SK-N-SH (cell line): ENCODE data around the gene RAPGEF1. TPM values are rescaled to one million over a fixed set of nuclear protein-coding genes. Genes with fewer than 3 reads are reported as not detected.

Experiments used
- CTCF ChIA-PET: fragments of 300-600, 350-600 bp; formaldehyde crosslinking; extraction: SDS; loops from one replicate; lab custom pipeline; 2021; lab: Yijun Ruan, JAX
- POLR2A ChIA-PET: fragments of 350-600 bp; sonication (Branson Sonifier 250); formaldehyde crosslinking; extraction: SDS; loops from one replicate; lab custom pipeline; 2020; ENCODE audit warnings: antibody characterized with exemption, inconsistent platforms; lab: Yijun Ruan, JAX
- DNase-seq: peaks from one replicate; pipeline ENCODE4 v3.0.0; 2012
- H2AFZ ChIP-seq: fragments of 200-600 bp; sonication (generic); 2 replicates; pipeline ENCODE4 v1.8.1; 2016; ENCODE audit warnings: antibody characterized with exemption, mild to moderate bottlenecking, low read depth
- H3F3A ChIP-seq: fragments of 200-600 bp; sonication (generic); replicated peaks from 2 replicates; pipeline ENCODE3; 2016; ENCODE audit warnings: antibody characterized with exemption, mild to moderate bottlenecking; ENCODE audit not compliant: insufficient read depth
- H3K27ac ChIP-seq, 2 experiments: fragments of 200-500 bp in 1 of 2; fragments of 200-600 bp in 1 of 2; sonication (Bioruptor generic) in 1 of 2; sonication (generic), shearing (Covaris generic) in 1 of 2; 2 replicates each; pipeline versions ENCODE4 v1.5.1 to v1.6.1; 2014 to 2016; ENCODE audit warnings: low read depth in 2 of 2, inconsistent platforms in 1 of 2, low read length in 1 of 2, mild to moderate bottlenecking in 1 of 2, mixed read lengths in 1 of 2
- H3K27me3 ChIP-seq: fragments of 200-600 bp; sonication (generic), shearing (Covaris generic); 2 replicates; pipeline ENCODE4 v1.6.1; 2016; ENCODE audit warnings: mixed run types; ENCODE audit not compliant: insufficient read depth
- H3K36me3 ChIP-seq, 2 experiments: fragments of 200-500 bp in 1 of 2; fragments of 200-600 bp in 1 of 2; sonication (Bioruptor generic) in 1 of 2; sonication (generic) in 1 of 2; replicated peaks in 1 of 2; 2 replicates each; pipeline versions ENCODE3 to v1.5.1; 2014 to 2016; ENCODE audit warnings: low read length in 1 of 2, mild to moderate bottlenecking in 1 of 2; ENCODE audit not compliant: insufficient read depth in 2 of 2, control insufficient read depth in 1 of 2
- H3K4me1 ChIP-seq, 2 experiments: fragments of 200-500 bp in 1 of 2; fragments of 200-600 bp in 1 of 2; sonication (Bioruptor generic) in 1 of 2; sonication (generic), shearing (Covaris generic) in 1 of 2; 2 replicates each; pipeline versions ENCODE4 v1.5.1 to v1.6.1; 2014 to 2016; ENCODE audit warnings: low read depth in 1 of 2, low read length in 1 of 2, mixed run types in 1 of 2; ENCODE audit not compliant: insufficient read depth in 2 of 2, control insufficient read depth in 1 of 2
- H3K4me2 ChIP-seq: fragments of 200-600 bp; sonication (generic), shearing (Covaris generic); 2 replicates; pipeline ENCODE4 v1.6.1; 2017; ENCODE audit warnings: mixed run types
- H3K4me3 ChIP-seq, 2 experiments: fragments of 200-500 bp in 1 of 2; fragments of 200-600 bp in 1 of 2; sonication (Bioruptor generic) in 1 of 2; sonication (generic), shearing (Covaris generic) in 1 of 2; 2 replicates each; pipeline versions ENCODE4 v1.5.1 to v1.8.1; 2014 to 2016; ENCODE audit warnings: low read depth in 2 of 2, inconsistent platforms in 1 of 2, low read length in 1 of 2, mild to moderate bottlenecking in 1 of 2, mixed read lengths in 1 of 2, moderate library complexity in 1 of 2
- H3K79me2 ChIP-seq: fragments of 200-600 bp; sonication (generic); 2 replicates; pipeline ENCODE4 v1.8.1; 2017; ENCODE audit warnings: mild to moderate bottlenecking; ENCODE audit not compliant: insufficient read depth
- H3K9ac ChIP-seq: fragments of 200-600 bp; sonication (generic); 2 replicates; pipeline ENCODE4 v1.6.1; 2017; ENCODE audit warnings: mixed run types
- H3K9me2 ChIP-seq: fragments of 200-600 bp; sonication (generic); 2 replicates; pipeline ENCODE4 v1.6.1; 2017; ENCODE audit warnings: mixed run types
- H3K9me3 ChIP-seq: fragments of 200-600 bp; sonication (generic); 2 replicates; pipeline ENCODE4 v1.6.1; 2017; ENCODE audit warnings: mixed run types, mild to moderate bottlenecking, moderate library complexity
- H4K20me1 ChIP-seq: fragments of 200-600 bp; sonication (generic); 2 replicates; pipeline ENCODE4 v1.6.1; 2017; ENCODE audit warnings: mild to moderate bottlenecking, mixed run types; ENCODE audit not compliant: insufficient read depth
- CHD2 ChIP-seq: fragments of 150-350 bp; IDR thresholded peaks from 2 replicates; pipeline ENCODE4 v1.6.1; 2018; ENCODE audit warnings: low read length; ENCODE audit not compliant: partially characterized antibody
- EP300 ChIP-seq, 2 experiments: IDR thresholded peaks; 2 replicates each; pipeline versions ENCODE4 v1.4.0 to v1.6.1; 2012; ENCODE audit warnings: borderline replicate concordance in 1 of 2, low read depth in 1 of 2, low read length in 1 of 2
- EZH2phosphoT487 ChIP-seq: fragments of 200-600 bp; sonication (generic); IDR thresholded peaks from 2 replicates; pipeline ENCODE4 v1.6.1; 2017; ENCODE audit warnings: low read depth, mixed run types, mild to moderate bottlenecking, antibody characterized with exemption, moderate library complexity, borderline replicate concordance
- FOXJ3 ChIP-seq: sonication (generic); formaldehyde crosslinking; IDR thresholded peaks from 2 replicates; pipeline ENCODE4 v1.5.1; 2020; ENCODE audit warnings: mild to moderate bottlenecking, missing genetic modification reagents
- FOXM1 ChIP-seq: IDR thresholded peaks from 2 replicates; pipeline ENCODE4 v1.4.0; 2012; ENCODE audit warnings: low read depth, mild to moderate bottlenecking
- POLR2AphosphoS5 ChIP-seq: IDR thresholded peaks from 2 replicates; pipeline ENCODE4 v1.6.1; 2012; ENCODE audit warnings: low read depth, low read length
- RFX5 ChIP-seq: IDR thresholded peaks from 2 replicates; pipeline ENCODE4 v1.6.1; 2012; ENCODE audit warnings: mild to moderate bottlenecking, improper control_type of control experiment, low read length
- TCF12 ChIP-seq: IDR thresholded peaks from 2 replicates; pipeline ENCODE4 v1.4.0; 2012
- TEAD4 ChIP-seq: IDR thresholded peaks from 2 replicates; pipeline ENCODE4 v1.4.0; 2012; ENCODE audit warnings: mild to moderate bottlenecking, borderline replicate concordance; ENCODE audit not compliant: insufficient read depth
- WGBS: methylation state at CpG from one replicate; pipeline ENCODE4 v1.1.6; 2017; ENCODE audit warnings: low lambda C conversion rate; 5-methylcytosine and 5-hydroxymethylcytosine counted together
- polyA plus RNA-seq, 3 experiments: library from polyadenylated mRNA; depleted of rRNA; stranded (reverse); fragments of >200 nt; gene quantifications; 2 replicates each; pipeline ENCODE4 v1.2.3, GENCODE V29; 2012
- TF ChIP-seq, protein P1 (sequence below): IDR thresholded peaks from 2 replicates; pipeline ENCODE4 v1.4.0; 2012; ENCODE audit warnings: low read depth
- TF ChIP-seq, protein P2 (sequence below): IDR thresholded peaks from 2 replicates; pipeline ENCODE4 v1.6.1; 2012; ENCODE audit warnings: mild to moderate bottlenecking, low read depth, low read length, moderate library complexity
- TF ChIP-seq, protein P3 (sequence below): IDR thresholded peaks from 2 replicates; pipeline ENCODE4; 2012

Gene RAPGEF1
- polyA plus RNA-seq, 1 of the 3 experiments (the other 2 are of a cell fraction), result 26.2 TPM

DNA sequence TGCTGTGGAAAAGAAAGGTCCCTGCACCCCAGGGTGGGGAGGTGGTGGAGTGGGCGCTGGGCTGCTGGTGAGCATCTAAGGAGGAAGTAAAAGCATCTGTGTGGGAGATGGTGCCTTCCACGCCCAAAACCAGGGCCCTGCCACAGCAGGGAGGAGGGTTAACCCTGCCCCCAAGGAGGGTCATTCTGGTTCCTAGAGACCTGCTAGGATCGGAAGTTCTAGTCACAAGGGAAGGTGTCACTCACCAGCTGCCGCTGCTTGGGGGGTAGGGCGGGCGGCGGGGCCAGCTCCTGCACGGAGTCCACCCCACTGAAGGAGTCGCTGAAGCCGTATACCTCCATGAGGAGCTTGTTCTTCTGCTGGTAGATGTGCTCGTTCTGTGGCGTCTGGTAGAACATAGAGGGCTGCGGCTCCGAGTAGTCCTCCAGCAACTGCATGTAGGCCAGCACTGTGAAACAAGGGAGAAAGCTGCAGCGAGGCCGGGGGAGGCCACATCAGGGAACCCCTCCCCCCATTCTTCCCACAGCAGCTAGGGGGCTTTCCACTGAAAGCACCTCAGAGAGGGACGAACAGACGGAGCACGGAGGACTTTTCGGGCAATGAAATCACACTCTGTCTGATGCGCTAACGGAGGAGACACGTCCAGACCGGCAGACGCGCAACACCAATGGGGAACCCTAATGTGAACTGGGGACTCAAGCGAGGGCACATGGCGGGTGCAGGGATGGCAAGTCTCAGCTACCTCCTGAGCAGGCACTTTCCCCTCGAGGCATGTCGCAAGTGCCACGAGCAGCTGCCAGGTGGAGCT, 118.1 kb downstream of the RAPGEF1 start:
- DNase-seq, result no peak
- Histone ChIP-seq H3K36me3 (peaks cover 10 to 32% of the 10 kb centered on the region in 2 experiments), H3K79me2 (no peaks in the 10 kb centered on the region), H3F3A (no peaks in the 10 kb centered on the region), H3K4me3 (no peak overlapping the region), H3K4me2 (no peak overlapping the region), H3K4me1 (peaks cover 0 to 32% of the 10 kb centered on the region in 2 experiments; a peak in 2 of 4 replicates), H3K27me3 (no peaks in the 10 kb centered on the region), H4K20me1 (peaks cover 3% of the 10 kb centered on the region; the same call in 1 of the 2 replicates), H2AFZ (no peak overlapping the region), H3K9me2 (no peaks in the 10 kb centered on the region), H3K27ac (no peak overlapping the region), H3K9me3 (no peaks in the 10 kb centered on the region), H3K9ac (no peak overlapping the region)
- WGBS, result 95% methylated on average over 24 of the region's 31 CpGs
- TF ChIP-seq FOXJ3 (CRISPR knock-in tag) (no peak), TCF12 (no peak), CHD2 (no peak), POLR2AphosphoS5 (no peak), RFX5 (no peak), EP300 (IDR thresholded peaks at IDR 0.05; ENCODE audit: borderline replicate concordance in 1 of 2, low read depth in 1 of 2, low read length in 1 of 2) (no peak), FOXM1 (no peak), TEAD4 (no peak), EZH2phosphoT487 (no peak)
- TF ChIP-seq, protein P1, sequence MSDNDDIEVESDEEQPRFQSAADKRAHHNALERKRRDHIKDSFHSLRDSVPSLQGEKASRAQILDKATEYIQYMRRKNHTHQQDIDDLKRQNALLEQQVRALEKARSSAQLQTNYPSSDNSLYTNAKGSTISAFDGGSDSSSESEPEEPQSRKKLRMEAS, result no peak
- TF ChIP-seq, protein P2, sequence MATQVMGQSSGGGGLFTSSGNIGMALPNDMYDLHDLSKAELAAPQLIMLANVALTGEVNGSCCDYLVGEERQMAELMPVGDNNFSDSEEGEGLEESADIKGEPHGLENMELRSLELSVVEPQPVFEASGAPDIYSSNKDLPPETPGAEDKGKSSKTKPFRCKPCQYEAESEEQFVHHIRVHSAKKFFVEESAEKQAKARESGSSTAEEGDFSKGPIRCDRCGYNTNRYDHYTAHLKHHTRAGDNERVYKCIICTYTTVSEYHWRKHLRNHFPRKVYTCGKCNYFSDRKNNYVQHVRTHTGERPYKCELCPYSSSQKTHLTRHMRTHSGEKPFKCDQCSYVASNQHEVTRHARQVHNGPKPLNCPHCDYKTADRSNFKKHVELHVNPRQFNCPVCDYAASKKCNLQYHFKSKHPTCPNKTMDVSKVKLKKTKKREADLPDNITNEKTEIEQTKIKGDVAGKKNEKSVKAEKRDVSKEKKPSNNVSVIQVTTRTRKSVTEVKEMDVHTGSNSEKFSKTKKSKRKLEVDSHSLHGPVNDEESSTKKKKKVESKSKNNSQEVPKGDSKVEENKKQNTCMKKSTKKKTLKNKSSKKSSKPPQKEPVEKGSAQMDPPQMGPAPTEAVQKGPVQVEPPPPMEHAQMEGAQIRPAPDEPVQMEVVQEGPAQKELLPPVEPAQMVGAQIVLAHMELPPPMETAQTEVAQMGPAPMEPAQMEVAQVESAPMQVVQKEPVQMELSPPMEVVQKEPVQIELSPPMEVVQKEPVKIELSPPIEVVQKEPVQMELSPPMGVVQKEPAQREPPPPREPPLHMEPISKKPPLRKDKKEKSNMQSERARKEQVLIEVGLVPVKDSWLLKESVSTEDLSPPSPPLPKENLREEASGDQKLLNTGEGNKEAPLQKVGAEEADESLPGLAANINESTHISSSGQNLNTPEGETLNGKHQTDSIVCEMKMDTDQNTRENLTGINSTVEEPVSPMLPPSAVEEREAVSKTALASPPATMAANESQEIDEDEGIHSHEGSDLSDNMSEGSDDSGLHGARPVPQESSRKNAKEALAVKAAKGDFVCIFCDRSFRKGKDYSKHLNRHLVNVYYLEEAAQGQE, result no peak
- TF ChIP-seq, protein P3, sequence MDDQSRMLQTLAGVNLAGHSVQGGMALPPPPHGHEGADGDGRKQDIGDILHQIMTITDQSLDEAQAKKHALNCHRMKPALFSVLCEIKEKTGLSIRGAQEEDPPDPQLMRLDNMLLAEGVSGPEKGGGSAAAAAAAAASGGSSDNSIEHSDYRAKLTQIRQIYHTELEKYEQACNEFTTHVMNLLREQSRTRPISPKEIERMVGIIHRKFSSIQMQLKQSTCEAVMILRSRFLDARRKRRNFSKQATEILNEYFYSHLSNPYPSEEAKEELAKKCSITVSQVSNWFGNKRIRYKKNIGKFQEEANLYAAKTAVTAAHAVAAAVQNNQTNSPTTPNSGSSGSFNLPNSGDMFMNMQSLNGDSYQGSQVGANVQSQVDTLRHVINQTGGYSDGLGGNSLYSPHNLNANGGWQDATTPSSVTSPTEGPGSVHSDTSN, result no peak
- POLR2A ChIA-PET, result interaction anchor here (0.7 kb wide), 1 partner anchor 141 kb away, joined by 3 read pairs; no protein-coding TSS in a partner anchor
- CTCF ChIA-PET, result interaction anchor here (0.6 to 2.2 kb wide), 3 partner anchors 118 to 134 kb away, joined by 3 to 13 read pairs (median 4); partner anchors contain the start of gene RAPGEF1
